ENCODE results near the gene BLID. TPM values are rescaled to one million over a fixed set of nuclear protein-coding genes. Genes with fewer than 3 reads are reported as not detected.
A peak's percentile ranks its signal among the peaks of the same experiment; 100 is the strongest.

BLID gene
- total and polyA plus RNA-seq, 2 experiments from 2014 or later, result not detected

- no peak overlapping the region for H3K27ac Mint-ChIP-seq
- peaks cover 25% of the 10 kb centered on the region for H3K4me1 Mint-ChIP-seq
- no peaks in the 10 kb centered on the region for H3K27me3 ChIP-seq (ENCODE audit: insufficient read depth)
- peaks cover 3% of the 10 kb centered on the region for H3K27me3 Mint-ChIP-seq (ENCODE audit: insufficient read depth, low read depth, poor library complexity)
- no peak overlapping the region for H3K27ac ChIP-seq (ENCODE audit: low read depth)
- DNase-seq (ENCODE audit: low spot score) (peak; percentile 27), ATAC-seq (peak; percentile 54; the same call in 2 of the 3 replicates)
- no peaks in the 10 kb centered on the region for H3K9me2 ChIP-seq (ENCODE audit: insufficient read depth)
- peak overlapping the region; percentile 16; the same call in 1 of the 2 replicates for H2AFZ ChIP-seq
- no peaks in the 10 kb centered on the region for H3K9me3 Mint-ChIP-seq
- no peaks in the 10 kb centered on the region for H3K79me2 ChIP-seq (replicated peaks; ENCODE audit: insufficient read depth)
- no peak overlapping the region for H3K4me3 Mint-ChIP-seq
- TF ChIP-seq ZNF462 (CRISPR knock-in tag; IDR thresholded peaks at IDR 0.05) (no peak), JUNB (IDR thresholded peaks at IDR 0.05; ENCODE audit: unreplicated experiment) (no peak), EZH2phosphoT487 (IDR thresholded peaks at IDR 0.05; ENCODE audit: unreplicated experiment) (no peak), CTCF (conservative IDR thresholded peaks at IDR 0.05; ENCODE audit: low read depth in 2 of 2) (no peak), ETS1 (IDR thresholded peaks at IDR 0.05) (no peak), ZNF114 (CRISPR knock-in tag; IDR thresholded peaks at IDR 0.05) (no peak), ZNF331 (CRISPR knock-in tag; IDR thresholded peaks at IDR 0.05; ENCODE audit: low read depth) (no peak), POLR2AphosphoS5 (IDR thresholded peaks at IDR 0.05; ENCODE audit: low read depth) (no peak)
- TF ChIP-seq, protein P1, sequence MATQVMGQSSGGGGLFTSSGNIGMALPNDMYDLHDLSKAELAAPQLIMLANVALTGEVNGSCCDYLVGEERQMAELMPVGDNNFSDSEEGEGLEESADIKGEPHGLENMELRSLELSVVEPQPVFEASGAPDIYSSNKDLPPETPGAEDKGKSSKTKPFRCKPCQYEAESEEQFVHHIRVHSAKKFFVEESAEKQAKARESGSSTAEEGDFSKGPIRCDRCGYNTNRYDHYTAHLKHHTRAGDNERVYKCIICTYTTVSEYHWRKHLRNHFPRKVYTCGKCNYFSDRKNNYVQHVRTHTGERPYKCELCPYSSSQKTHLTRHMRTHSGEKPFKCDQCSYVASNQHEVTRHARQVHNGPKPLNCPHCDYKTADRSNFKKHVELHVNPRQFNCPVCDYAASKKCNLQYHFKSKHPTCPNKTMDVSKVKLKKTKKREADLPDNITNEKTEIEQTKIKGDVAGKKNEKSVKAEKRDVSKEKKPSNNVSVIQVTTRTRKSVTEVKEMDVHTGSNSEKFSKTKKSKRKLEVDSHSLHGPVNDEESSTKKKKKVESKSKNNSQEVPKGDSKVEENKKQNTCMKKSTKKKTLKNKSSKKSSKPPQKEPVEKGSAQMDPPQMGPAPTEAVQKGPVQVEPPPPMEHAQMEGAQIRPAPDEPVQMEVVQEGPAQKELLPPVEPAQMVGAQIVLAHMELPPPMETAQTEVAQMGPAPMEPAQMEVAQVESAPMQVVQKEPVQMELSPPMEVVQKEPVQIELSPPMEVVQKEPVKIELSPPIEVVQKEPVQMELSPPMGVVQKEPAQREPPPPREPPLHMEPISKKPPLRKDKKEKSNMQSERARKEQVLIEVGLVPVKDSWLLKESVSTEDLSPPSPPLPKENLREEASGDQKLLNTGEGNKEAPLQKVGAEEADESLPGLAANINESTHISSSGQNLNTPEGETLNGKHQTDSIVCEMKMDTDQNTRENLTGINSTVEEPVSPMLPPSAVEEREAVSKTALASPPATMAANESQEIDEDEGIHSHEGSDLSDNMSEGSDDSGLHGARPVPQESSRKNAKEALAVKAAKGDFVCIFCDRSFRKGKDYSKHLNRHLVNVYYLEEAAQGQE (IDR thresholded peaks at IDR 0.05; ENCODE audit: unreplicated experiment), result no peak
- H4K20me1 ChIP-seq (replicated peaks; ENCODE audit: insufficient read depth), result no peaks in the 10 kb centered on the region
- H3K4me3 ChIP-seq, result no peak overlapping the region
- H3K36me3 ChIP-seq (ENCODE audit: insufficient read depth), result no peaks in the 10 kb centered on the region
- no peak overlapping the region for H3K4me2 ChIP-seq
- H3F3A ChIP-seq (replicated peaks; ENCODE audit: low read depth), result no peaks in the 10 kb centered on the region
- H3K4me1 ChIP-seq (ENCODE audit: insufficient read depth), result peaks cover 18% of the 10 kb centered on the region
- H3K36me3 Mint-ChIP-seq (ENCODE audit: low read depth), result no peaks in the 10 kb centered on the region
Observed at GRCh38 chr11:122154227-122154626, 38.2 kb upstream of the BLID start.

Measured in GM23338 (cell line).